ENCODE data around the gene NDC1. TPM values are rescaled to one million over a fixed set of nuclear protein-coding genes. Genes with fewer than 3 reads are reported as not detected.

The NDC1 gene
- total RNA-seq, 2 experiments from 2014 or later = 23.2 to 24.7 TPM

DNA sequence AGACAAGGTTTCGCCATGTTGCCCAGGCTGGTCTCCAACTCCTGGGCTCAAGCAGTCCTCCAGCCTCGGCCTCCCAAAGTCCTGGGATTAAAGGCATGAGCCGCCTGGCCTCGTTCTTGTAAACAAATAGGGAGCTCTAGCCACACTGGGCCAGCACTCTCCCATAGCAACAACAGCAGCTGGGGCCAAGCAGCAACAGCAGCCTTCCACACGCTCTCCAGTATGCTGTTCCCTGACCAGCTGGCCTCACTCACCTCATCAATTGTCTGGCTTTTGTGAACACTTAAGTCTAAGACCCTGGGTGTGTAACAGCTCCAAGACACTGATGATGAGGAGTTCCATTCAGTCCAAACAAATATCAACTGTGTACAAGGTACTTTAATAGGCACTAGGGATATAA is 82.2 kb downstream of the NDC1 start:
- Mint-ChIP-seq H3K36me3 (ENCODE audit: low read depth) (peaks cover 4% of the 10 kb centered on the region), H3K27me3 (no peaks in the 10 kb centered on the region), H3K4me3 (no peak overlapping the region), H3K27ac (no peak overlapping the region), H3K9me3 (no peaks in the 10 kb centered on the region), H3K4me1 (no peaks in the 10 kb centered on the region)
- CTCF ChIA-PET = interaction anchor here (1.8 kb wide), 1 partner anchor 271 kb away, joined by 5 read pairs; no protein-coding TSS in a partner anchor
- POLR2A ChIA-PET = no interaction called here
- DNase-seq = no peak

DNA sequence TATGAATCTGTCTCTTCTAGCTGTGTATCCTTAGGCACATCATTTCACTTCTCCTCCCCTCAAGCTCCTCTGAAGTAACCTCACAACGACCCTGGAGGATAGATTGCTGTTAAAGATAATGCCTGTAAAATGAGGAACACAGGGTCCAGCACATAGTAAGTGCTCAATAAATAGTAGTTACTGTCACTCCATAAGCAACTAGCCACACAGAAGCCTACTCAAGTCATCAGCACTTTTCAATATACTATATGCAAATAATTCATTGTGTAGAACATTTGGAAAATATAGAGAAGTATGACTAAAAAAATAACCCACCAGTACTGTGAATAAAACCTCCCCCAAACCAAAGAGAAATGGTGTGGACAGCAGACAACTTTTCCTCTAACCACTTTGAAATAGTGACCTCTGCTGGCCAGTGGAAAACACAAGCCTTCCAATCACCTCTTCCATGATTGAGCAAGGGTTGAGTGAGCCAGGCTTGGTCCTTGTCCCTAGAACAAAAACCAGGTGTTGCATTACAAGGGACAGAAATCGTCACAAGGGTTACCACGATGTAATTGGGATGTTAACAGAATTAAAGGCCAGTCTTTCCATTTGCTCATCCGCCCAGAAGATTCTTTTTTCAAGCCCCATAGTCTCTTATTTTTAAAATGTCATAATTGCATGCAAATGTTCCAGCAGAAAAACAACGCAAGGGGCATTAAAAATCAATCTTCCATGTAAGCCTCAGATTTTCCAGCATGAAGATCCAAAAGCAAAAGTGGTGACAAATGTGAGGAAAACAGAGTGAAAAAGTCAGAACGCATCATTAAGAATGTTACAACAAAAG is 83.4 kb downstream of the NDC1 start:
- DNase-seq = peak; percentile 33
- no peaks in the 10 kb centered on the region for H3K36me3 Mint-ChIP-seq (ENCODE audit: low read depth)
- H3K9me3 Mint-ChIP-seq = no peaks in the 10 kb centered on the region
- ChIA-PET POLR2A (no interaction called here), CTCF (interaction anchor here (0.6 to 2.3 kb wide), 12 partner anchors 8 to 1199 kb away, joined by 3 to 13 read pairs (median 3); partner anchors contain the start of gene ZYG11A)
- H3K27ac Mint-ChIP-seq = no peak overlapping the region
- H3K27me3 Mint-ChIP-seq = no peaks in the 10 kb centered on the region
- H3K4me3 Mint-ChIP-seq = no peak overlapping the region
- H3K4me1 Mint-ChIP-seq = no peaks in the 10 kb centered on the region

DNA sequence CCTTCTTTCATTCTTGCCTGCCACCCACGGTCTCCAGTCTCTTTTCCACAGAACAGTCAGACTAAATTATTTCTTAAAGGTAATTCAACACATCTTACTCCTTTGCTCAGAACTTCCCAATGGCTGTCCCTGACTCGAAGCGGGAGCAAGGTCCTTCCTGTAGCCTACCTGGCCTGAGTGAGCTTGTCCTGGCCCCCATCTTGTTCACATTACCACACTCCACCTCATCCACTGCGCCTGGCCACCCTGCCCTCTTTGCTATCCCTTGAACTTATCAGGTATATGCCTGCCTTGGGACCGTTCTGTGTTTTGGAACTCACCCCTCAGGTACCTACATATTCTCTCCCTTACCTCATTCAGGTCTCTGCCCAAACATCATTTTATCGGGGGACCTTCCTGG is 85.8 kb downstream of the NDC1 start:
- CTCF ChIA-PET = interaction anchor here (1.0 to 2.3 kb wide), 2 partner anchors 10 to 36 kb away, joined by 3 to 13 read pairs; no protein-coding TSS in a partner anchor

DNA sequence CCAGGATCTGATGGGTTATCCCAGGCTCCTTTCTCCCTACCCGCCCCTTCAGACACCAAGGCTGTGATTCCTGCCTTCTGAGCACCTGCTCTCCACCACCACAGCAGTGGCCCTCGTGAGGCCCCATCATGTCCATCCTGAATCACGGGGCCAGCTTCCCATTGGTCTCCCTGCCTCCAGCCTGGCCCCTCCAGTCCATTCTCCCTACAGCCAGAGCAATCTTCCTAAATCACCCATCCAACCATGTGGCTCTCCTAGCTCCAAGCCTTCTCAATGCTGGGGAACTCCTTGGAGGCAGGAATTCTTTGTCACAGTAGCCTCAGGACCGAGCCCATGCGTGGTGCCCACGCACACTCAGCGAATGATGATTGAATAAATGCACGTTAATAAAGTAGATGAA is 90.3 kb downstream of the NDC1 start:
- H3K36me3 Mint-ChIP-seq (ENCODE audit: low read depth) = peaks cover under 1% of the 10 kb centered on the region
- H3K27ac Mint-ChIP-seq = no peak overlapping the region
- H3K4me3 Mint-ChIP-seq = no peak overlapping the region
- ChIA-PET CTCF (no interaction called here), POLR2A (no interaction called here)
- H3K27me3 Mint-ChIP-seq = peaks cover 19% of the 10 kb centered on the region
- H3K4me1 Mint-ChIP-seq = no peaks in the 10 kb centered on the region
- DNase-seq = no peak
- peaks cover 4% of the 10 kb centered on the region for H3K9me3 Mint-ChIP-seq

More for the DNA sequence above, 85.8 kb downstream of the NDC1 start:
- no peaks in the 10 kb centered on the region for H3K4me1 Mint-ChIP-seq
- H3K4me3 Mint-ChIP-seq = no peak overlapping the region
- no peak overlapping the region for H3K27ac Mint-ChIP-seq
- peaks cover 4% of the 10 kb centered on the region for H3K27me3 Mint-ChIP-seq
- POLR2A ChIA-PET = no interaction called here
- no peak for DNase-seq
- H3K9me3 Mint-ChIP-seq = no peaks in the 10 kb centered on the region
- no peaks in the 10 kb centered on the region for H3K36me3 Mint-ChIP-seq (ENCODE audit: low read depth)

DNA sequence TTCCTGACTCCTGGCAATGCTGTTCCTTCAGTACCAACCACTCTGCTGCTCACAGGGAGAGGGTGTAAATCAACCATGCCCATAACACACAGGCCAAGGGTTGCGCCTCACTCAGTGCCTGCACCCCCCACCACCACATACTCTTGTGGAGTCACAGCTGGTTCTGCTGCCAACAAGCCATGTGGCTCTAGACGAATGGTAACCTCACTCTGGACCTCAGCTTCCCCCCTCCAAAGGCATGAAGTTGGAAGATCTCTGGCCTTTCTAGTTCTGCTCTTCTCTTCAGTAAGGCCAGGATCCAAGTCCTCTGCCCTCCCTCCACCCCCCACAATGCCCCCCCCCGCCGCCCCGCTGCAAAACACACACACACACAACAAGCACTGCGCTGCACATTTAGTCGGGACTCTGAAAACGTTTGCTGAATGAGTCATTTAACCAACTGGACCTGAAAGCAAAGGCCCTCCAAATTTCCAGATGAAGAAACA is 97.4 kb downstream of the NDC1 start:
- CTCF ChIA-PET = no interaction called here
- Mint-ChIP-seq H3K36me3 (ENCODE audit: low read depth) (peaks cover 3% of the 10 kb centered on the region), H3K27me3 (peaks cover 55% of the 10 kb centered on the region), H3K9me3 (peaks cover 7% of the 10 kb centered on the region), H3K27ac (no peak overlapping the region), H3K4me3 (peak overlapping the region; percentile 30), H3K4me1 (peaks cover 8% of the 10 kb centered on the region)
- POLR2A ChIA-PET = no interaction called here
- DNase-seq = no peak

DNA sequence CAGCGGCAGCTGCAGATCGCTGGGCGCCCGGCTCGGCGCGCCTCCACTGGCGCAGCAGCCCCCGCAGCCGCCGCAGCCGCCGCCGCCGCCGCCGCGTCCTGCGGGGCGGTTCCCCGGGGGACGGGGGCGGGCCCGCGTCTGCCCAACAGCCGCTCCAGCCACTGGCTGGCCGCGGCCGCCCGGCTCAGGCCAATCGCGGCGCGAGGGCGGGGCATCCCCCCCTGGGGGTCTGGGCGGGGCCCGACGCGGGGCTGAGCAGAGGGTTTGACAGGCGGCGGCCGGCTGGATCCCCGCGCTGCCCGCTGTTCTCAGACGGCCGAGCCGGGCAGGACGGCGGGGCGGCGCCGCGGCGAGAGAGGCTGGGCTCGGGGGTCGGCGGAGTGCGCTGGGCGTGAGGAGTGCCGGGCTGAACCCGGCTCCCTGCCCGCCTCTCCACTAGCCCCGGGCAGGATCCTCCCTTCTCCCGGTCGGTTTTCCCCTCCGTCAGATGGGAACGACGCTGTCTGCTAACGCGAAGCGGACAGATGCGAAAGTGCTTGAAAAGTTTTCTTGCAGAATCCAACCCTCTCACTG is 98.9 kb downstream of the NDC1 start, which contains the start of gene GLIS1:
Gene GLIS1, minus strand, starts transcription at position 56 of the 573 bp plus-strand sequence. CDS start 1,100 bp downstream, outside the sequence.
- Mint-ChIP-seq H3K9me3 (peaks cover 7% of the 10 kb centered on the region), H3K36me3 (ENCODE audit: low read depth) (peaks cover 3% of the 10 kb centered on the region), H3K4me1 (peaks cover 8% of the 10 kb centered on the region), H3K27ac (no peak within 1 kb of the TSS), H3K27me3 (peaks cover 68% of the 10 kb centered on the region), H3K4me3 (peak within 1 kb of the TSS; percentile 42)
- CTCF ChIA-PET = interaction anchor here (0.5 kb wide), 1 partner anchor 16 kb away, joined by 3 read pairs; no protein-coding TSS in a partner anchor
- peak; percentile 62 for DNase-seq
- POLR2A ChIA-PET = no interaction called here

DNA sequence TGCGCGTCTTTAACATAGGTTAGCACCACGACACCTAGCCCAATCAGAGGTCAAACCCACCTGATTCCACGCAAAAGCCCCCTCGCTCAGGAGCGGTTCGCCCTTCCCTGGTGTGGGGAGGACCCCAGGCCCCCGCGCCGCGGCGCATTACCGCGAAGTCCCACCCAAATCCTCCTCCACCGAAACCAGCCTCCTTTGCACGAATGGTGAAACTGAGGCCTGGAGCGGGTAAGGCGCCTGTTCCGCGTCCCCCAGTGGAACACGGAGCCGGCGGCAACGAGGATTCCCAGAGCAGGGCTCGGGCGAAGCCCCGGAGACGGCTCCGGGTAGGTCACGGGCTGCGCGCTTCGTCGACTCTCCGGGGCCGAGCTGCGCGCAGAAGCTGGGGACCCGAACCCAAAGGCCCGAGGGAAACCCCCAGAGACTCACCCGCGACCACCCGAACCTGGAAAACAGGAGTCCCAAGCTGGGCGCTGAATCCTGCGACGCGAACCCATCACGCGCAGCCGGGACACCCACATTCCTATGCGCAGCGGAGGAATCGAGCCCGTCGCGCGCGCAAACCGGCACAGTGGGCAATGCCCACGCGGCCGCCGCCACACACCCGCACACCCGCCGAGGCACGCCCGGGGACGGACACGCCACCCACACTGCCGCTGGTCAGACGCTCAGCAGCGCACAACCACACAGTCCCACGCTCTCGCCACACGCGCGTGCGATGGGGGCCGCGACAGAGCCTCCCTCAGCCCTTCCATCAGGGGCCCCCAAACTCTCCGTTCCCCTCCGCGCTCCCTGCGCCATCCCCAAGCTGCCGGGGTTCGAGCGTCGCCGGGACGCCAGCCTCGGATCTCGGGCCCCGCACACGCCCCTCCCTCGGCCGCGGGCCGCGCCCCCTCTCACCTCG is 99.6 kb downstream of the NDC1 start:
- ChIA-PET CTCF (no interaction called here), POLR2A (no interaction called here)
- Mint-ChIP-seq H3K27ac (no peak overlapping the region), H3K4me1 (peaks cover 8% of the 10 kb centered on the region), H3K9me3 (peaks cover 7% of the 10 kb centered on the region), H3K4me3 (no peak overlapping the region), H3K36me3 (ENCODE audit: low read depth) (peaks cover 3% of the 10 kb centered on the region), H3K27me3 (peaks cover 73% of the 10 kb centered on the region)
- DNase-seq = no peak

DNA sequence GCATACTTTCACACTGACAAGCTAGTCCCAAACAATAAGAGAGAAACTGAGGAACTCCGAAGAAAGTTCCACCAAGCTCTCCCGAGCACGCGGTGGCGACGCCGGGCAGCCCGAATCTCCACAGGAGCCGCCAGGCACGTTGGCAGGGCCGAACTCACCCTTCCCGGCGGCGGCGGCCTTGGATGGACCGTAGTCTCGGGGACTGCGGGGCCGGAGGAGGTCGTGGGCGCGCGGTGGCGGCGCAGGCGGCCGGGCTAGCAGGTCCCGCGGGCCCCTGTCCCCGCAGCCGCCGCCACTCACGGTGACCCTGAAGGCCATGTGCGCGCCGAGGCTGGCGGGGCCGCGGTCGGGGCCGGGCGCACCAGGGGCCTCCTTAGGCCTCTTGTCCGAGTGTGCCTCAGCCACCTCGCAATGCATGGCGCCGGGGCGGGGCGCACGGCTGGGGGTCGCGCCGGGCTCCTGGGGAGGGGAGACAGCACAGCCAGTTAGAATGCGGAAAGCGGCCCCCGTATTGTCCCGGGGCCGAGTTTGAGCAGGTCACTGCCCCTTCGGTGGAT is 100.4 kb downstream of the NDC1 start:
- Mint-ChIP-seq H3K36me3 (ENCODE audit: low read depth) (peaks cover 2% of the 10 kb centered on the region), H3K4me3 (no peak overlapping the region), H3K27me3 (peaks cover 71% of the 10 kb centered on the region), H3K9me3 (peaks cover 2% of the 10 kb centered on the region), H3K4me1 (peaks cover 8% of the 10 kb centered on the region), H3K27ac (no peak overlapping the region)
- no peak for DNase-seq
- POLR2A ChIA-PET = no interaction called here
- CTCF ChIA-PET = no interaction called here

DNA sequence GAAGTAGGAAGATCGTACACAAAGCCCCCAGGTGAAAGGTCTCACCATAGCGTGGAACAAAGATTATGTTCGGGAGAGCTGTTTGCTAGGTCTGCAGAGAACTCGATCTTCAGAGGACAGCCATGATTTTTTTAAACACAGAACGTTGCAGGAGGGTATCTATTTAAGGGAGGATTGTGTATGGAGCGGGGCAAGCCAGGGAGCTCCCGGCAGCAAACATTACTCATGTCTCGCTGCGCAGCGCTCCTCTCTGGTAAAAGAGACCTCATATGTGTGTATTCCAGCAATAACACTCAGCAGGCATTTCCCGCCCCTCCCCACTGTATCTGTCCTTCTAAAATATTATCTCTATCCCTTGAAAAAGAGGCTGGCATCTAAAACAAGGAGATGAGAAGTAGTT is 101.8 kb downstream of the NDC1 start:
- no peak overlapping the region for H3K27ac Mint-ChIP-seq
- peaks cover 68% of the 10 kb centered on the region for H3K27me3 Mint-ChIP-seq
- H3K36me3 Mint-ChIP-seq (ENCODE audit: low read depth) = no peaks in the 10 kb centered on the region
- DNase-seq = no peak
- no peaks in the 10 kb centered on the region for H3K9me3 Mint-ChIP-seq
- CTCF ChIA-PET = interaction anchor here (1.1 kb wide), 1 partner anchor 26 kb away, joined by 3 read pairs; no protein-coding TSS in a partner anchor
- POLR2A ChIA-PET = no interaction called here
- H3K4me3 Mint-ChIP-seq = no peak overlapping the region
- peaks cover 8% of the 10 kb centered on the region for H3K4me1 Mint-ChIP-seq

DNA sequence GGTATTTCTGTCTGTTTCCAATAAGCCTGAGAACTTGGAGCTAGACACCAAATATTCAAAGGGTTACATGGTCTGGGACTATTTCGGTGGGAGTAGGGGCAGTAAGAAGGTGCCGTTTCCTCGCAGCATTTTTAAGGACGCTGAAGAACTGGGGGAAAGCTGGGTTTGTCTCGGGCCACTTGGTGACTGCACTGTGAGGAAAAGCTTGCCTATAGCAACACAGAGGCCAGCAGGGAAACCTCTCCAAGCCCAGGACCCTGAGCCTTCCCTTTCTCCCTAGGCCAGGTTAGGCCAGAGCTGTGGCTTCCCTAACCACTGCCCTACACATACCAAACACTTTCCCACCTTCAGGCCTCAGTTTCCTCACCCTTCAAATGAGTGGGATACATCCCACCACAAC is 102.4 kb downstream of the NDC1 start:
- Mint-ChIP-seq H3K4me3 (no peak overlapping the region), H3K9me3 (no peaks in the 10 kb centered on the region), H3K36me3 (ENCODE audit: low read depth) (no peaks in the 10 kb centered on the region), H3K27ac (no peak overlapping the region), H3K4me1 (peaks cover 8% of the 10 kb centered on the region), H3K27me3 (peaks cover 65% of the 10 kb centered on the region)
- CTCF ChIA-PET = interaction anchor here (1.1 kb wide), 1 partner anchor 27 kb away, joined by 3 read pairs; no protein-coding TSS in a partner anchor
- DNase-seq = no peak
- POLR2A ChIA-PET = no interaction called here

DNA sequence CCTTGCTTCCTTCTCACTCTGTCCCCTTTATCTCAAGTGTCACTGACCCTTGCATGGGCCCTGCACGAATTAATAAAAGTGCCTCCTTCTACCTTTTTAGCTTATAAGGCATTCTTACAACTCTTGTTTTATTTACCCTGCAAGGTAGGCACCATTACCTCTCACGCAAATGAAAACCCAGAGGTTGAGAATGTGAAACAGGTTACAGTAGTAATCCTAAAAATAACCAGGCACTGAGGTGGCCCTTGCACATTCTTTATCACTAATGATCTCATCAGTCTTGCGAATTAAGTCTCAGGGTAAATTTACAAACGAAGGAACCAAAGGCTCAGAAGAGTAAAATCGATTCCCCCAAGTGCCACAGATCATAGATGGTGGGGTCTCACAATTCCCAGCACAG is 102.8 kb downstream of the NDC1 start:
- Mint-ChIP-seq H3K27ac (no peak overlapping the region), H3K27me3 (peaks cover 66% of the 10 kb centered on the region), H3K4me3 (no peak overlapping the region), H3K36me3 (ENCODE audit: low read depth) (no peaks in the 10 kb centered on the region), H3K9me3 (no peaks in the 10 kb centered on the region), H3K4me1 (peaks cover 8% of the 10 kb centered on the region)
- ChIA-PET CTCF (interaction anchor here (1.1 kb wide), 1 partner anchor 27 kb away, joined by 3 read pairs; no protein-coding TSS in a partner anchor), POLR2A (no interaction called here)
- no peak for DNase-seq

DNA sequence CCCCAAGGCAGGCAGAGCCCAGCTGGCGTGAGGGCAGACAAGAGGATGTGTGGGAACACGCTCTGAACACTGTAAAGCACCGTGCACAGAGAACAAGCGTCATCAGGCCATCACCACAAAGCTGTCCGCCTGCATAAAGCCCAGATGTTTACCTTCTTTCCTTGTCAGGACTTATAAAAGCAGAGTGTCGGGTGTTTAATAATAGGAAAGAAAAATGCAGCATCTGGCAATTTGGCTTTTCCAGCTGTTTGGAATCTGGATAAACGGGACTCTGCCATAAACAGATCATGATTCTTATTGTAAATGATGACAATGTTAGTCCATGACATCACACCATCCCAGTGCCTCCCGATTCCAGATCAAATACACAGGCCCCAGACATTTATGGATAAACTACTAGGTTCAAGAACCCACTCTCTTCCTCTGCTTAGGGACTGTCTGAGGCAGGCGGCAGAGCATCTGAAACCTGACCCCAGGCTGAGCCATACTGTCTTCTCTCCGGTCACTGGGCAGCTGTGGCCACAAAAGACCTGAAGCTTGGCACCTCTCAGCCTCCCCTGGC is 103.4 kb downstream of the NDC1 start:
- H3K4me1 Mint-ChIP-seq = peaks cover 7% of the 10 kb centered on the region
- POLR2A ChIA-PET = no interaction called here
- no peaks in the 10 kb centered on the region for H3K9me3 Mint-ChIP-seq
- no peak overlapping the region for H3K27ac Mint-ChIP-seq
- H3K4me3 Mint-ChIP-seq = no peak overlapping the region
- peaks cover 61% of the 10 kb centered on the region for H3K27me3 Mint-ChIP-seq
- H3K36me3 Mint-ChIP-seq (ENCODE audit: low read depth) = no peaks in the 10 kb centered on the region
- CTCF ChIA-PET = no interaction called here
- no peak for DNase-seq

All from activated CD4-positive, alpha-beta memory T cell treated with anti-CD3 and anti-CD28 coated beads, Interleukin-2, amount 10 ng/mL, durations not matched to agents 7 days and 5 days (primary cell).